GM12865 (cell line): ENCODE measurements around the gene KLF15.

Experiments used
- DNase-seq: peaks from one replicate; pipeline ENCODE4 v3.0.0; 2010; ENCODE audit warnings: low read depth
- H3K4me3 ChIP-seq: 2 replicates; pipeline ENCODE4 v1.5.1; 2011; ENCODE audit warnings: mild to moderate bottlenecking, low read depth, low read length, control low read depth
- CTCF ChIP-seq: IDR thresholded peaks from 2 replicates; pipeline ENCODE4 v1.5.1; 2011; ENCODE audit warnings: low read length, control low read depth, low read depth, inconsistent platforms; ENCODE audit not compliant: insufficient read depth; ENCODE audit errors: missing control alignments

KLF15 gene

DNA sequence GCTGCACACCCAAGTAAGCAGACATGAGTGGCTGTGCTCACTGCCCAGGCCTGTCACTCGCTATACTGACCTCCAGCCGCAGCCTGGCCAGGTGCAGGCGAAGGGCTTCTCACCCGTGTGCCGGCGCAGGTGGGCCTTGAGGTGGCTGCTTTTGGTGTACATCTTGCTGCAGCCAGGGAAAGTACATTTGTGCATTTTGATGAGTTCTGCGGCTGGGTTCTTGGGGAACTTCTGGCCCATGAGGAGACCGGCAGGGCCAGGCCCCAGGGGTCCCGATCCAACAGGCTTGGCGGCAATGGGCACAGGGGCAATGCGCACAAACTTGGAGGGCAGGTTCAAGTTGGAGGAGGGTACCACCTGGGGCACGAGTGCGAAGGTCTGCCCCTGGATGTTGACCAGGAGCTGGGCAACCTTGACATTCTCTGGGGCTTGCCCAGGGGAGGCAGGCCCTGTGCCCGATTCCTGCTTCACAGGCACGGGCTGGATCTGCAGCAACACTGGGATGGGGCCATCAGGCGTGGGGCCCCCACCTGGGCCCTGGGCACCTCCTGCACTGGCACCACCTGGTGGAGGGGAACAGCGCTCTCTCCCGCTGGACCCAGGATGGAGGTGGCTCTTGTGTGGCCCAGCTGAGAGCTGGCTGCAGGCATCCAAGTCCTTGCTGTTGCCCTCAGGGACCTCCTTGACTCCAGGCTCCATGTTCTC lies 5.3 kb downstream of the KLF15 start:
- DNase-seq, result no peak
- no peak for TF ChIP-seq CTCF
- no peak overlapping the region for H3K4me3 ChIP-seq

DNA sequence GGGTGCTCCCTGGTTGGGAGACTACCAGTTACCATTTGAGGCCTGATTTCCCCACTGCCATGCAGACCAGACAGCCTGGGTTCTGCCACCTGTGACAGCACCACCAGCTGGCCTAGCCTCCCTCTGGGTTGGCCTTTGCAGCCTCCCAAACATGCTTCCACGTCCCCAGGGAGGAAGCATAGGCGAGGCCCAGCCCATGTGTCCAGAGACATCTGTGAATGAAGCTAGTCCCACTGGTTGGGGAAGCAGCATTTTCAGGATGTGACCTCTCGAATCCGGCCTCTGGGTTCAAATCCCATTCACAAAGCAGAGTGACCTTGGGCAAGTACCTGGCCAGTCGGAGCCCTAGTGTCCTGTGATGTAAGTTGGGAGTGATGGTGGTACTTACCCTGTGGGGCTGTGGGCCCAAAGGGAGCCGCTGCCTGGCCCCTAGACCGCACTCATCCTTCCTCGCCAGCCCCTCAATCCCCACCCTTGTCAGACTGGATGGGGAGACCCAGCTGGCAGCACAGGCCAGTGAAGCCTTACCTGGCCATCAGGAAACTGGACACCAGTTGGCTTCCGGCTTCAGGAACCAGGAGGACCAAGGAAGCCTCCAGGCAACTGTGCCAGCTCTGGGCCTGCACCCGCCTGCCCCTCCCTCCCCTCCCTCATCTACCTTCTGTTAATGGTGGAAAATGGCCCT lies 6.0 kb downstream of the KLF15 start:
- no peak for TF ChIP-seq CTCF
- DNase-seq, result no peak
- no peak overlapping the region for H3K4me3 ChIP-seq

DNA sequence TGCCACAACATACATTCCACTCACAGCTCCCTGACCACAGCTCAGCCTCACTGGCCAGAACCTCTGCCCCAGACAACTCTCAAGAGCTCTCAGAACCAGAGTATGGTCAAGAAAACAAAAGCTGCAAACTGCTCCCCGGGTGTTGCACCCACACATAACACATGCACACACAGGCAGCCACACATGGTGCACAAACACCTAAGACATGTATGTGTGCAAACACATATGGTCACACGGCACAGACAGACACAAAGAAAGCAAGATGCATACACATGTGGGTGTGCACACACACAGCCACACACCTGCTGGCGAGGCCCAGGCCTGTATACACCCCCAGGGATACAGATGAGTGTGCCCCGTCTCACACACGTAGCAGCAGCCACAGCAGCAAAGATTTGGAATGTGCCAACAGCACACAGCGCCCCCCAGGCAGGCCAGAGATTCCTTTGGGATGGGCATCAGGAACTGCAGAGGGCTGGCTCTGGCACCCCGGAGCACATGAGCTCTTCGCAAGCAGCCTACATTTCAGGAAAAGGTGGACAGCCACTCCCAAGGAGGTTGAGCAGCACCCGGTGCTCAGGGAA lies 6.6 kb downstream of the KLF15 start:
- H3K4me3 ChIP-seq, result no peak overlapping the region
- no peak for DNase-seq
- no peak for TF ChIP-seq CTCF

DNA sequence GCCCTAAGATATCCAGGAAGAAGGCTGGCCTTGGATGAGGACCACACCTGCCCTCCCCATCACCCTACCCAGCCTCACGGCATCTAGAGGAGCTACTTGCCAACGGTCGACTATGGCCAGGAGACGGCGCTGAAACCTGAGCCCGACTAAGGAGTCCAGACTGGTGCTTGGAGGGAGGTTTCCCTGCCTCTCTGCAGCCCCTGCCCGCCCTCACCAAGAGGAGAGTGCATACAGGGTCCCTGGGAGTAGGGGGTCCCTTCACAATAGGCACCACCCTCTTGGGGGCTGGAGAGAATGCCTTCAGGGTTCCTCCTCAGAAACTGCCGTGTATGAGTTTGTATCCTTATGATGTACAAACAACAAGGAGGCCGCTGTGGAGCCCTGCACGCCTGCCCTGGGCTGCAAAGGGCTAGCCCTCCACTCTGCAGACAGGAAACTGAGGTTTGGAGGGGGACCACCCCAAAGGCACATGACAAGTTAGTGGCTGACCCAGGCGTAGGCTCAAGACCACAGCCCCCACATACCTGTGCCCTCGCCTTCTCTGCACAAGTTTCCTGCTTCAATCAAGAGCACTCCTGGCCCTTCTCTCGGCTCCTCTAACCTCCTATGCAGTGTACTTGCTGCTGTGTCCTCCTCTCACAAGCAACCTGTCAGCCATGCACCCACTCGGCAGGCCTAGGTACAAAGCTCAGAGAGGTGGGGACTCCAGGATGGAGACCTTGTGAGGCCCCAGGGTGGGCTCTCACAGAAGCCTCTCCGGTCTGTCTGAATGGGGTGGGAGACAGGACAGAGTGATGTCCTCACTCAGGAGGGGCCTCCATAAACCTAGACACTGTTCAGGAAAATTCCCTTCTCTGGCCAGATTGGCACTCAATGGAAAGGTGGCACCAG lies 7.4 kb downstream of the KLF15 start:
- H3K4me3 ChIP-seq, result no peak overlapping the region
- DNase-seq, result no peak
- no peak for TF ChIP-seq CTCF

GRCh38 chr3:126349071-126349470 lies 8.1 kb downstream of the KLF15 start:
- no peak overlapping the region for H3K4me3 ChIP-seq
- TF ChIP-seq CTCF, result no peak
- DNase-seq, result no peak

GRCh38 chr3:126348308-126348920 lies 8.8 kb downstream of the KLF15 start:
- no peak for DNase-seq
- no peak overlapping the region for H3K4me3 ChIP-seq
- TF ChIP-seq CTCF, result peak; percentile 18
